ENCODE results near the gene LY86. TPM values are rescaled to one million over a fixed set of nuclear protein-coding genes. Genes with fewer than 3 reads are reported as not detected.
A peak's percentile ranks its signal among the peaks of the same experiment; 100 is the strongest.

The LY86 gene
- total and polyA plus RNA-seq, 9 of the 15 experiments (the other 6 are each of a cell fraction or from before 2014, with no cell fraction given) = 0.08 to 0.20 TPM; not detected in 7

DNA sequence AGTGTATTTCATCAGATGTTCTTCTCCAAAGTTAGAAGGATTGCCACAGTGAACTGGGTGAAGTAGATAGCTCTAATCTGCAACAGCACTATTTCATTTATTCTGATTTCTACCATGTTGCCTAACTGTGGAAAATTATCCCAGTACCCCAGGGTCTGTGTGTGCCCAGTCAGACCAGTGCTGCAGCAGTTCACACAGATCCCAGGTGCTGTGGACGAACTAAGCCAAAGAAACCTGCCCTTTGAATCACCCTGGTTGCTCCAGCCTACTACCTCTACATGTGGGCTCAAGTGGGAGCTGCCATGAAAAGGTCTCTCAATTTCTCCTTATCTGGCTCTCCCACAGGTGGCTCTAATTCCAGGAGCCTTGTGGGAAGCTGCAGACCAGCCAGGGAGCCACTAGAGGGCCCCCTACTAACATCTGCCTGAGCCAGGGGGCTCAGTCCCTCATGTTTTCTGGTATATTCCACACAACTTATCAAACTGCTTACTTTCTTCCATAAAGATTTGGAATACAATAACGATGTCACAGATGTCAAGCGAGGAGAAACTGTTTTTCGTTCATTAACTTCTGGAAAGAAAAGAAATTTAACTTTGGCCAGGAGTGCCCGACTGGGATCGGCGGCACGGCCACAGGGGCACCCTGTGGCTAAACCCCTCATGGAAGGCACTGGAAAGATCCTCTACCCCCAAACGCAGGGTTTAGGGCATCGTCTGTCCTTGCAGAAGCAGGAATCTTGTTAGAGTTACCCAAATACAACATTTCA, 31.6 kb upstream of the LY86 start:
- Histone ChIP-seq H3K27me3 (ENCODE audit: control insufficient read depth in 2 of 2, insufficient read depth in 2 of 2, low read length in 2 of 2) (peaks cover 5 to 34% of the 10 kb centered on the region in 2 experiments; a peak in 4 of 5 replicates), H3K79me2 (ENCODE audit: control insufficient read depth, insufficient read depth, low read length) (no peaks in the 10 kb centered on the region), H4K20me1 (replicated peaks; ENCODE audit: control insufficient read depth, insufficient read depth, low read length) (no peaks in the 10 kb centered on the region), H3K4me2 (ENCODE audit: insufficient read depth, low read length) (no peak overlapping the region), H3K4me3 (no peak overlapping the region), H3K9me3 (replicated peaks; ENCODE audit: control insufficient read depth, insufficient read depth, low read depth, low read length) (no peaks in the 10 kb centered on the region), H3K9ac (ENCODE audit: insufficient read depth in 1 of 2, low read depth in 2 of 2, low read length in 2 of 2) (no peak overlapping the region), H3K36me3 (ENCODE audit: control insufficient read depth, insufficient read depth, low read length) (no peaks in the 10 kb centered on the region), H3K4me1 (replicated peaks in 1 of 2; ENCODE audit: control insufficient read depth in 2 of 2, insufficient read depth in 2 of 2, low read length in 2 of 2) (peaks cover 0 to 3% of the 10 kb centered on the region in 2 experiments; a peak in 1 of 5 replicates), H3K27ac (ENCODE audit: extremely low read depth, low read depth, low read length) (no peak overlapping the region), H3K9me1 (ENCODE audit: control insufficient read depth, insufficient read depth, low read length) (no peaks in the 10 kb centered on the region), H2AFZ (ENCODE audit: low read depth, low read length) (no peak overlapping the region)
- FAIRE-seq (peak; percentile 76), ATAC-seq (peak; percentile 97), DNase-seq (ENCODE audit: extremely low read depth in 1 of 4, low spot score in 3 of 4) (peak; percentile 73 to 81 (median 76))
- CTCF ChIA-PET (ENCODE audit: low intra/inter-chr PET ratio) = interaction anchor here (0.6 to 1.2 kb wide), 2 partner anchors 91 to 1058 kb away, joined by 4 read pairs; no protein-coding TSS in a partner anchor
- WGBS (ENCODE audit: insufficient coverage, low coverage, missing lambda C conversion rate) = 34% methylated on average over 10 of the region's 10 CpGs
- BruUV-seq (replicated peaks) = no TSS peak
- intact Hi-C loops (cut with micrococcal nuclease) (loop anchor here (1.0 to 10.0 kb wide), 4 partner anchors 90 to 700 kb away; no protein-coding TSS in a partner anchor), in situ Hi-C loops (cut with MboI) (no loop called here)
- POLR2A ChIA-PET = interaction anchor here (0.6 to 1.4 kb wide), 4 partner anchors 9 to 54 kb away, joined by 3 to 5 read pairs (median 4); no protein-coding TSS in a partner anchor
- no peak for TF ChIP-seq RBM25 (IDR thresholded peaks at IDR 0.05; ENCODE audit: low read depth, low read length, severe bottlenecking)
- TF ChIP-seq, protein P1, sequence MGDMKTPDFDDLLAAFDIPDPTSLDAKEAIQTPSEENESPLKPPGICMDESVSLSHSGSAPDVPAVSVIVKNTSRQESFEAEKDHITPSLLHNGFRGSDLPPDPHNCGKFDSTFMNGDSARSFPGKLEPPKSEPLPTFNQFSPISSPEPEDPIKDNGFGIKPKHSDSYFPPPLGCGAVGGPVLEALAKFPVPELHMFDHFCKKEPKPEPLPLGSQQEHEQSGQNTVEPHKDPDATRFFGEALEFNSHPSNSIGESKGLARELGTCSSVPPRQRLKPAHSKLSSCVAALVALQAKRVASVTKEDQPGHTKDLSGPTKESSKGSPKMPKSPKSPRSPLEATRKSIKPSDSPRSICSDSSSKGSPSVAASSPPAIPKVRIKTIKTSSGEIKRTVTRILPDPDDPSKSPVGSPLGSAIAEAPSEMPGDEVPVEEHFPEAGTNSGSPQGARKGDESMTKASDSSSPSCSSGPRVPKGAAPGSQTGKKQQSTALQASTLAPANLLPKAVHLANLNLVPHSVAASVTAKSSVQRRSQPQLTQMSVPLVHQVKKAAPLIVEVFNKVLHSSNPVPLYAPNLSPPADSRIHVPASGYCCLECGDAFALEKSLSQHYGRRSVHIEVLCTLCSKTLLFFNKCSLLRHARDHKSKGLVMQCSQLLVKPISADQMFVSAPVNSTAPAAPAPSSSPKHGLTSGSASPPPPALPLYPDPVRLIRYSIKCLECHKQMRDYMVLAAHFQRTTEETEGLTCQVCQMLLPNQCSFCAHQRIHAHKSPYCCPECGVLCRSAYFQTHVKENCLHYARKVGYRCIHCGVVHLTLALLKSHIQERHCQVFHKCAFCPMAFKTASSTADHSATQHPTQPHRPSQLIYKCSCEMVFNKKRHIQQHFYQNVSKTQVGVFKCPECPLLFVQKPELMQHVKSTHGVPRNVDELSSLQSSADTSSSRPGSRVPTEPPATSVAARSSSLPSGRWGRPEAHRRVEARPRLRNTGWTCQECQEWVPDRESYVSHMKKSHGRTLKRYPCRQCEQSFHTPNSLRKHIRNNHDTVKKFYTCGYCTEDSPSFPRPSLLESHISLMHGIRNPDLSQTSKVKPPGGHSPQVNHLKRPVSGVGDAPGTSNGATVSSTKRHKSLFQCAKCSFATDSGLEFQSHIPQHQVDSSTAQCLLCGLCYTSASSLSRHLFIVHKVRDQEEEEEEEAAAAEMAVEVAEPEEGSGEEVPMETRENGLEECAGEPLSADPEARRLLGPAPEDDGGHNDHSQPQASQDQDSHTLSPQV (IDR thresholded peaks at IDR 0.05) = no peak
- TF ChIP-seq MEF2A (IDR thresholded peaks at IDR 0.05; ENCODE audit: control insufficient read depth, low read depth, low read length) = no peak
- TF ChIP-seq LARP7 (IDR thresholded peaks at IDR 0.05) = no peak
- no peak for TF ChIP-seq NFE2L1 (tag; IDR thresholded peaks at IDR 0.05; ENCODE audit: borderline replicate concordance, low read depth)
- TF ChIP-seq ZNF347 (CRISPR knock-in tag; IDR thresholded peaks at IDR 0.05; ENCODE audit: low read depth) = no peak
- TF ChIP-seq, protein P2, sequence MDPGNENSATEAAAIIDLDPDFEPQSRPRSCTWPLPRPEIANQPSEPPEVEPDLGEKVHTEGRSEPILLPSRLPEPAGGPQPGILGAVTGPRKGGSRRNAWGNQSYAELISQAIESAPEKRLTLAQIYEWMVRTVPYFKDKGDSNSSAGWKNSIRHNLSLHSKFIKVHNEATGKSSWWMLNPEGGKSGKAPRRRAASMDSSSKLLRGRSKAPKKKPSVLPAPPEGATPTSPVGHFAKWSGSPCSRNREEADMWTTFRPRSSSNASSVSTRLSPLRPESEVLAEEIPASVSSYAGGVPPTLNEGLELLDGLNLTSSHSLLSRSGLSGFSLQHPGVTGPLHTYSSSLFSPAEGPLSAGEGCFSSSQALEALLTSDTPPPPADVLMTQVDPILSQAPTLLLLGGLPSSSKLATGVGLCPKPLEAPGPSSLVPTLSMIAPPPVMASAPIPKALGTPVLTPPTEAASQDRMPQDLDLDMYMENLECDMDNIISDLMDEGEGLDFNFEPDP (CRISPR knock-in tag; IDR thresholded peaks at IDR 0.05) = no peak
- TF ChIP-seq, protein P3, sequence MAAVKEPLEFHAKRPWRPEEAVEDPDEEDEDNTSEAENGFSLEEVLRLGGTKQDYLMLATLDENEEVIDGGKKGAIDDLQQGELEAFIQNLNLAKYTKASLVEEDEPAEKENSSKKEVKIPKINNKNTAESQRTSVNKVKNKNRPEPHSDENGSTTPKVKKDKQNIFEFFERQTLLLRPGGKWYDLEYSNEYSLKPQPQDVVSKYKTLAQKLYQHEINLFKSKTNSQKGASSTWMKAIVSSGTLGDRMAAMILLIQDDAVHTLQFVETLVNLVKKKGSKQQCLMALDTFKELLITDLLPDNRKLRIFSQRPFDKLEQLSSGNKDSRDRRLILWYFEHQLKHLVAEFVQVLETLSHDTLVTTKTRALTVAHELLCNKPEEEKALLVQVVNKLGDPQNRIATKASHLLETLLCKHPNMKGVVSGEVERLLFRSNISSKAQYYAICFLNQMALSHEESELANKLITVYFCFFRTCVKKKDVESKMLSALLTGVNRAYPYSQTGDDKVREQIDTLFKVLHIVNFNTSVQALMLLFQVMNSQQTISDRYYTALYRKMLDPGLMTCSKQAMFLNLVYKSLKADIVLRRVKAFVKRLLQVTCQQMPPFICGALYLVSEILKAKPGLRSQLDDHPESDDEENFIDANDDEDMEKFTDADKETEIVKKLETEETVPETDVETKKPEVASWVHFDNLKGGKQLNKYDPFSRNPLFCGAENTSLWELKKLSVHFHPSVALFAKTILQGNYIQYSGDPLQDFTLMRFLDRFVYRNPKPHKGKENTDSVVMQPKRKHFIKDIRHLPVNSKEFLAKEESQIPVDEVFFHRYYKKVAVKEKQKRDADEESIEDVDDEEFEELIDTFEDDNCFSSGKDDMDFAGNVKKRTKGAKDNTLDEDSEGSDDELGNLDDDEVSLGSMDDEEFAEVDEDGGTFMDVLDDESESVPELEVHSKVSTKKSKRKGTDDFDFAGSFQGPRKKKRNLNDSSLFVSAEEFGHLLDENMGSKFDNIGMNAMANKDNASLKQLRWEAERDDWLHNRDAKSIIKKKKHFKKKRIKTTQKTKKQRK (IDR thresholded peaks at IDR 0.05; ENCODE audit: borderline replicate concordance, low read depth, low read length) = no peak
- no peak for TF ChIP-seq HDAC8 (tag; IDR thresholded peaks at IDR 0.05)
- no peak for TF ChIP-seq CHD2 (IDR thresholded peaks at IDR 0.05; ENCODE audit: low read depth, low read length)
- peak; percentile 16; the same call in 1 of the 2 replicates for TF ChIP-seq CTBP1 (IDR thresholded peaks at IDR 0.05; ENCODE audit: borderline replicate concordance)
